Glutamatergic neuron (in vitro differentiated cells): ENCODE measurements around the gene TMEM39B. TPM values are rescaled to one million over a fixed set of nuclear protein-coding genes. Genes with fewer than 3 reads are reported as not detected.

ENCODE experiments used
- DNase-seq: peaks from one replicate; pipeline ENCODE4 v3.0.0; 2022
- H3K27ac Mint-ChIP-seq: one replicate; pipeline ENCODE4 v1.8.0; 2020; ENCODE audit warnings: mild to moderate bottlenecking, mixed read lengths, inconsistent platforms; ENCODE audit not compliant: unreplicated experiment
- H3K27me3 Mint-ChIP-seq: one replicate; pipeline ENCODE4 v1.8.0; 2020; ENCODE audit warnings: mild to moderate bottlenecking, moderate library complexity, mixed read lengths, inconsistent platforms; ENCODE audit not compliant: unreplicated experiment
- H3K36me3 Mint-ChIP-seq: one replicate; pipeline ENCODE4 v1.8.0; 2020; ENCODE audit warnings: mild to moderate bottlenecking, mixed read lengths, inconsistent platforms; ENCODE audit not compliant: unreplicated experiment
- H3K4me1 Mint-ChIP-seq: one replicate; pipeline ENCODE4 v1.8.0; 2020; ENCODE audit warnings: mild to moderate bottlenecking, low read depth, mixed read lengths, inconsistent platforms; ENCODE audit not compliant: unreplicated experiment
- H3K4me3 Mint-ChIP-seq: one replicate; pipeline ENCODE4 v1.8.0; 2020; ENCODE audit warnings: mild to moderate bottlenecking, mixed read lengths, inconsistent platforms; ENCODE audit not compliant: unreplicated experiment
- H3K9me3 Mint-ChIP-seq: one replicate; pipeline ENCODE4 v1.8.0; 2020; ENCODE audit warnings: mild to moderate bottlenecking, moderate library complexity, mixed read lengths, inconsistent platforms; ENCODE audit not compliant: unreplicated experiment
- CTCF ChIP-seq: fragments of 200-600 bp; sonication (generic); IDR thresholded peaks from one replicate; pipeline ENCODE4 v1.5.0; 2021; ENCODE audit not compliant: partially characterized antibody, unreplicated experiment
- total RNA-seq: library from RNA; stranded (reverse); fragmentation: NEBNext Ultra II Directional; extraction: Animal tissue kit (Norgen Biotek cat#: 25700); gene quantifications from one replicate; pipeline ENCODE4 v1.2.1, GENCODE V29; 2021; ENCODE audit not compliant: unreplicated experiment

TMEM39B gene
- total RNA-seq, 1 donor from 2014 or later = 23.2 TPM

GRCh38 chr1:32045772-32046171 lies 27.0 kb upstream of the TMEM39B start:
- DNase-seq = no peak
- Mint-ChIP-seq H3K4me1 (no peaks in the 10 kb centered on the region), H3K4me3 (no peak overlapping the region), H3K27ac (no peak overlapping the region), H3K9me3 (peaks cover 5% of the 10 kb centered on the region), H3K27me3 (no peaks in the 10 kb centered on the region), H3K36me3 (no peaks in the 10 kb centered on the region)
- no peak for TF ChIP-seq CTCF

- peaks cover 5% of the 10 kb centered on the region for H3K9me3 Mint-ChIP-seq
- no peak overlapping the region for H3K27ac Mint-ChIP-seq
- no peak for DNase-seq
- H3K36me3 Mint-ChIP-seq = no peaks in the 10 kb centered on the region
- no peaks in the 10 kb centered on the region for H3K27me3 Mint-ChIP-seq
- H3K4me1 Mint-ChIP-seq = no peaks in the 10 kb centered on the region
- H3K4me3 Mint-ChIP-seq = no peak overlapping the region
- TF ChIP-seq CTCF = no peak
These were observed 25.0 kb upstream of the TMEM39B start for GRCh38 chr1:32047701-32048100.

- no peak for TF ChIP-seq CTCF
- no peak for DNase-seq
- Mint-ChIP-seq H3K27ac (no peak overlapping the region), H3K4me1 (no peaks in the 10 kb centered on the region), H3K27me3 (no peaks in the 10 kb centered on the region), H3K4me3 (no peak overlapping the region), H3K9me3 (peaks cover 5% of the 10 kb centered on the region), H3K36me3 (no peaks in the 10 kb centered on the region)
These were observed 24.3 kb upstream of the TMEM39B start for GRCh38 chr1:32048440-32048839.

GRCh38 chr1:32051706-32052105 lies 21.0 kb upstream of the TMEM39B start:
- Mint-ChIP-seq H3K4me1 (peaks cover 15% of the 10 kb centered on the region), H3K27ac (no peak overlapping the region), H3K4me3 (no peak overlapping the region), H3K36me3 (no peaks in the 10 kb centered on the region), H3K9me3 (peaks cover 10% of the 10 kb centered on the region), H3K27me3 (peaks cover 4% of the 10 kb centered on the region)
- no peak for TF ChIP-seq CTCF
- DNase-seq = no peak

- no peak overlapping the region for H3K4me3 Mint-ChIP-seq
- H3K9me3 Mint-ChIP-seq = peaks cover 13% of the 10 kb centered on the region
- peaks cover 18% of the 10 kb centered on the region for H3K4me1 Mint-ChIP-seq
- H3K36me3 Mint-ChIP-seq = no peaks in the 10 kb centered on the region
- no peak for TF ChIP-seq CTCF
- no peak overlapping the region for H3K27ac Mint-ChIP-seq
- H3K27me3 Mint-ChIP-seq = peaks cover 4% of the 10 kb centered on the region
- no peak for DNase-seq
These were observed 19.9 kb upstream of the TMEM39B start for GRCh38 chr1:32052887-32053286.
